Activated CD4-positive, alpha-beta T cell treated with anti-CD3 and anti-CD28 coated beads, Interleukin-2, amount 10 ng/mL, durations not matched to agents 7 days and 5 days (primary cell): ENCODE data around the gene UVRAG. TPM values are rescaled to one million over a fixed set of nuclear protein-coding genes. Genes with fewer than 3 reads are reported as not detected.
"Not testable (repeated sequence)": the region's sequence is repeated elsewhere in the genome, so short reads cannot be mapped to it uniquely, and the experiment has no call there.

Experiments
- CTCF ChIA-PET: fragments of 350-600 bp; sonication (Branson Sonifier 250); formaldehyde crosslinking; loops from one replicate; lab custom pipeline; 2021; ENCODE audit warnings: antibody characterized with exemption; lab: Charles Lee
- POLR2A ChIA-PET: fragments of 350-600 bp; sonication (Branson Sonifier 250); formaldehyde crosslinking; loops from one replicate; lab custom pipeline; 2021; ENCODE audit warnings: antibody characterized with exemption; lab: Charles Lee
- DNase-seq: peaks from one replicate; pipeline ENCODE4 v3.0.0-alpha.2; 2020
- H3K27ac Mint-ChIP-seq: one replicate; pipeline ENCODE4 v1.8.0; 2021; ENCODE audit warnings: mild to moderate bottlenecking, moderate library complexity, mixed read lengths
- H3K27me3 Mint-ChIP-seq: one replicate; pipeline ENCODE4 v1.8.0; 2021; ENCODE audit warnings: mixed read lengths
- H3K36me3 Mint-ChIP-seq: one replicate; pipeline ENCODE4 v1.8.0; 2021; ENCODE audit warnings: low read depth, mixed read lengths
- H3K4me1 Mint-ChIP-seq: one replicate; pipeline ENCODE4 v1.8.0; 2021; ENCODE audit warnings: mixed read lengths
- H3K4me3 Mint-ChIP-seq: one replicate; pipeline ENCODE4 v1.8.0; 2021; ENCODE audit warnings: mild to moderate bottlenecking, moderate library complexity, mixed read lengths
- H3K9me3 Mint-ChIP-seq: one replicate; pipeline ENCODE4 v1.8.0; 2021; ENCODE audit warnings: mixed read lengths
- total RNA-seq, 2 experiments: library from RNA; stranded (reverse); gene quantifications; one replicate each; pipeline ENCODE4 v1.2.3, GENCODE V29; 2021

UVRAG gene
- total RNA-seq, 2 experiments from 2014 or later = 16.8 to 17.0 TPM

- ChIA-PET POLR2A (no interaction called here), CTCF (no interaction called here)
- H3K9me3 Mint-ChIP-seq = peaks cover 2% of the 10 kb centered on the region
- no peak overlapping the region for H3K27ac Mint-ChIP-seq
- no peaks in the 10 kb centered on the region for H3K27me3 Mint-ChIP-seq
- peaks cover 2% of the 10 kb centered on the region for H3K4me1 Mint-ChIP-seq
- no peak for DNase-seq
- peaks cover 20% of the 10 kb centered on the region for H3K36me3 Mint-ChIP-seq
- no peak overlapping the region for H3K4me3 Mint-ChIP-seq
These were observed 44.6 kb downstream of the UVRAG start for GRCh38 chr11:75859614-75860013.

DNA sequence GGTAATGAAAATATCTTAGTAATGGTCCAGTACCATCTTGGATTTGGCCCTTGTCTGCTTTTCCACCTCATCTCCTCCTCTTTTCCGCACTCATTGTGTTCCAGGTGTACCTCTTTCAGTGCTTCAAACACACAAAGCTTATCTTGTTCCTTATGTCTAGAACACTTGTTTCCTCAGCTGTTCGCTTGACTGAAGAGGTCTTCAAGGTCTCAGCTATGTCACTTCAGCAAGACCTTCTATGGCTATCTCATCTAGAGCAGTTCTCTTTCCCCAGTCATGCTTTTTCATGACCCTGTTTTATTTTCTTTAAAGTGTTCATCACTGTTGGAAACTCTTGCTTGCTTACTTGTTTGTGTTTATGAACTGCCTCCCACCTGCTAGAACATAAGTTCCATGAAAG is 47.4 kb downstream of the UVRAG start:
- Mint-ChIP-seq H3K27ac (no peak overlapping the region), H3K4me3 (no peak overlapping the region), H3K27me3 (no peaks in the 10 kb centered on the region), H3K9me3 (no peaks in the 10 kb centered on the region), H3K36me3 (peaks cover 7% of the 10 kb centered on the region), H3K4me1 (peaks cover 2% of the 10 kb centered on the region)
- ChIA-PET CTCF (interaction anchor here (1.7 kb wide), 1 partner anchor 13 kb away, joined by 4 read pairs; no protein-coding TSS in a partner anchor), POLR2A (no interaction called here)
- DNase-seq = no peak

GRCh38 chr11:75867778-75868374 is 52.9 kb downstream of the UVRAG start:
- Mint-ChIP-seq H3K36me3 (no peaks in the 10 kb centered on the region), H3K4me1 (peaks cover 6% of the 10 kb centered on the region), H3K4me3 (no peak overlapping the region), H3K9me3 (no peaks in the 10 kb centered on the region), H3K27me3 (no peaks in the 10 kb centered on the region), H3K27ac (no peak overlapping the region)
- CTCF ChIA-PET = interaction anchor here (0.6 to 1.7 kb wide), 3 partner anchors 66 to 554 kb away, joined by 3 to 6 read pairs (median 4); no protein-coding TSS in a partner anchor
- POLR2A ChIA-PET = no interaction called here
- peak; percentile 71 for DNase-seq

- H3K4me3 Mint-ChIP-seq = no peak overlapping the region
- CTCF ChIA-PET = interaction anchor here (1.5 to 1.7 kb wide), 2 partner anchors 67 to 146 kb away, joined by 4 to 6 read pairs; no protein-coding TSS in a partner anchor
- H3K27ac Mint-ChIP-seq = no peak overlapping the region
- no peaks in the 10 kb centered on the region for H3K9me3 Mint-ChIP-seq
- no peak for DNase-seq
- POLR2A ChIA-PET = no interaction called here
- H3K36me3 Mint-ChIP-seq = no peaks in the 10 kb centered on the region
- H3K4me1 Mint-ChIP-seq = peaks cover 10% of the 10 kb centered on the region
- no peaks in the 10 kb centered on the region for H3K27me3 Mint-ChIP-seq
These were observed 54.0 kb downstream of the UVRAG start for GRCh38 chr11:75868990-75869389.

DNA sequence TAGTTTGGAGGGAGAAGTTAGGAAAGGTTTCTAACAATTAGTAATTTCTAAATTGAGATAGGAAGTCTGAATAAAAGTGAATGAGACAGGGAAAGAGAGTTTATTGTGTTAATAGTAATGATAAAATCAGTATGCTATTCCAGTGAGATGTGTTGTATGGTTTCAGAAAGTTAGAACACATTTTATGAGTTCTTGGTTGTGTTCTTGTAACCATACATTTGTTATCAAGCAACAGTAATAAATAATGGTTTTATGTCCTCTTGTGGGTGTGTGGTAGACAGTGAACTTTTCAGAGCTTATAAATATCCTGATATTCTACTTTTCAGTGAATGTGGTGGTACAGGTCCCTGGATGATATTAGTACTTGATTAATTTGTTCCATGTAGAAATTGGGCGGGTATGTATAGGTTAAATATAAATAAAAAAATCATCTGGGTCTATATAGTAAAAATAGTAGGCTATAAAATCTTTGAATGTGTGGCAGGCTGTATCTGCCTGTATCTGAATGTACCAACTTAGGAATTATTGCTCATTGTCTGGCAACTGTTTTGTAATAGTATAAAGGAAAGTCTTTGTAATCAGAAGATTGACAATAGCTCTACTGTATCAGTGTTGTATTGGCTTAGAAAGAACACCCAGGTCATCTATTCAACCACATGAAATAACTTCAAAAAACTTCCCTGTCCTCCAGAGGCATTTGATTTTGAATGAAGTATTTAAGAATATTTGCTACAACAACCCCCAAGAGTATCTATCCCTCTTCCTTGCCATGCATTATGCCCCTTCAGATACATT is 54.8 kb downstream of the UVRAG start:
- Mint-ChIP-seq H3K4me3 (no peak overlapping the region), H3K36me3 (no peaks in the 10 kb centered on the region), H3K27me3 (no peaks in the 10 kb centered on the region), H3K27ac (no peak overlapping the region), H3K9me3 (no peaks in the 10 kb centered on the region), H3K4me1 (peaks cover 10% of the 10 kb centered on the region)
- POLR2A ChIA-PET = no interaction called here
- DNase-seq = no peak
- CTCF ChIA-PET = no interaction called here

GRCh38 chr11:75872887-75873416 is 57.9 kb downstream of the UVRAG start:
- Mint-ChIP-seq H3K36me3 (no peaks in the 10 kb centered on the region), H3K4me3 (no peak overlapping the region), H3K9me3 (no peaks in the 10 kb centered on the region), H3K4me1 (peaks cover 9% of the 10 kb centered on the region), H3K27me3 (no peaks in the 10 kb centered on the region), H3K27ac (no peak overlapping the region)
- CTCF ChIA-PET = interaction anchor here (0.6 to 1.0 kb wide), 2 partner anchors 98 to 138 kb away, joined by 3 to 6 read pairs; no protein-coding TSS in a partner anchor
- POLR2A ChIA-PET = no interaction called here
- DNase-seq = no peak

- Mint-ChIP-seq H3K4me1 (peaks cover 9% of the 10 kb centered on the region), H3K27me3 (no peaks in the 10 kb centered on the region), H3K9me3 (no peaks in the 10 kb centered on the region), H3K36me3 (no peaks in the 10 kb centered on the region), H3K27ac (no peak overlapping the region), H3K4me3 (no peak overlapping the region)
- ChIA-PET CTCF (interaction anchor here (1.0 kb wide), 1 partner anchor 139 kb away, joined by 3 read pairs; no protein-coding TSS in a partner anchor), POLR2A (no interaction called here)
- no peak for DNase-seq
These were observed 58.6 kb downstream of the UVRAG start for GRCh38 chr11:75873417-75874221.

DNA sequence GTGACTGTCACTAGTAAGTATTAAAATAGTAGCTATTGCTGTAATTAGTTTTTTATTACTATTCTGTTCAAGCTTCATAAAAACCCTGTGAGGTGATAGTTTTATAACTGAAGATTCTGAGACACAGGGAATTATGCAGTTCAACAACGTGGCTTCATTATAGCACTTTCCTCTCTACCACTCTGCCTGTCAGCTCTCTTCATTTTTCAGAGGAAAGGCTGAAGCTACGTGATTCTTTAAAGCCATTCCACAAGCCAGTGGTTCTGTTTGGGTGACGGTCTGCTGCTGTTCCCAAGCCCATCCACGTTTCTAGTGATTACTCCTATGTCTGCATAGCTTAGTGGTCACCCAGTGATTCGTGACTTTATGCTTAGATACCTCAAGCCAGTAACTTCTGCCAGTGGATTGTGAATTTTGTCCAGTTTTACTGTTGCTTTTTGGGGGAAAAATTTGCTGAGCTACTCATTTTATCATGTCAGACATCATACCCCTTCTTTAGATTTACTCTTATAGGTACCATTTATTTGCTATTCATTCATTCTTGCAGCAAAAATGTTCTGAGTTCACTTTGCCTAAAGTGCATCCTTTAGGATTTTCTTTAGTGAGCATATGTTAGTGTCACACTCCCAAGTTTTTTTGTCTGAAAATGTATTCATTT is 59.8 kb downstream of the UVRAG start:
- CTCF ChIA-PET = interaction anchor here (1.0 kb wide), 1 partner anchor 12 kb away, joined by 4 read pairs; no protein-coding TSS in a partner anchor
- POLR2A ChIA-PET = interaction anchor here (0.7 kb wide), 1 partner anchor 27 kb away, joined by 5 read pairs; no protein-coding TSS in a partner anchor
- H3K27ac Mint-ChIP-seq = no peak overlapping the region
- H3K27me3 Mint-ChIP-seq = no peaks in the 10 kb centered on the region
- H3K9me3 Mint-ChIP-seq = no peaks in the 10 kb centered on the region
- H3K4me1 Mint-ChIP-seq = peaks cover 9% of the 10 kb centered on the region
- DNase-seq = no peak
- H3K4me3 Mint-ChIP-seq = no peak overlapping the region
- peaks cover 2% of the 10 kb centered on the region for H3K36me3 Mint-ChIP-seq

DNA sequence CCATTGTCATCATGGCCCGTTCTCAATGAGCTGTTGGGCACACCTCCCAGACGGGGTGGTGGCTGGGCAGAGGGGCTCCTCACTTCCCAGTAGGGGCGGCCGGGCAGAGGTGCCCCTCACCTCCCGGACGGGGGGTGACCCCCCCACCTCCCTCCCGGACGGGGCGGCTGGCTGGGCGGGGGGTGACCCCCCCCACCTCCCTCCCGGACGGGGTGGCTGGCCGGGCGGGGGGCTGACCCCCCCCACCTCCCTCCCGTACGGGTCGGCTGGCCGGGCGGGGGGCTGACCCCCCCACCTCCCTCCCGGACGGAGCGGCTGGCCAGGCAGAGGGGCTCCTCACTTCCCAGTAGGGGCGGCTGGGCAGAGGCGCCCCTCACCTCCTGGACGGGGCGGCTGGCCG is 62.3 kb downstream of the UVRAG start:
- H3K27me3 Mint-ChIP-seq = not testable (repeated sequence)

GRCh38 chr11:75877931-75878330 is 62.9 kb downstream of the UVRAG start:
- H3K27ac Mint-ChIP-seq, H3K27me3 Mint-ChIP-seq, POLR2A ChIA-PET, CTCF ChIA-PET, H3K4me3 Mint-ChIP-seq, DNase-seq, H3K9me3 Mint-ChIP-seq, H3K4me1 Mint-ChIP-seq: not testable (repeated sequence)
- H3K36me3 Mint-ChIP-seq = peaks cover 12% of the 10 kb centered on the region

More for the DNA sequence above, 62.3 kb downstream of the UVRAG start:
- peaks cover 12% of the 10 kb centered on the region for H3K36me3 Mint-ChIP-seq
- H3K4me3 Mint-ChIP-seq, H3K27ac Mint-ChIP-seq, CTCF ChIA-PET, DNase-seq, H3K9me3 Mint-ChIP-seq, POLR2A ChIA-PET, H3K4me1 Mint-ChIP-seq: not testable (repeated sequence)

GRCh38 chr11:75878933-75879332 is 63.9 kb downstream of the UVRAG start:
- Mint-ChIP-seq H3K4me1 (no peaks in the 10 kb centered on the region), H3K36me3 (peaks cover 12% of the 10 kb centered on the region), H3K4me3 (no peak overlapping the region), H3K27me3 (no peaks in the 10 kb centered on the region), H3K27ac (peak overlapping the region; percentile 41), H3K9me3 (no peaks in the 10 kb centered on the region)
- no peak for DNase-seq
- ChIA-PET POLR2A (no interaction called here), CTCF (no interaction called here)

DNA sequence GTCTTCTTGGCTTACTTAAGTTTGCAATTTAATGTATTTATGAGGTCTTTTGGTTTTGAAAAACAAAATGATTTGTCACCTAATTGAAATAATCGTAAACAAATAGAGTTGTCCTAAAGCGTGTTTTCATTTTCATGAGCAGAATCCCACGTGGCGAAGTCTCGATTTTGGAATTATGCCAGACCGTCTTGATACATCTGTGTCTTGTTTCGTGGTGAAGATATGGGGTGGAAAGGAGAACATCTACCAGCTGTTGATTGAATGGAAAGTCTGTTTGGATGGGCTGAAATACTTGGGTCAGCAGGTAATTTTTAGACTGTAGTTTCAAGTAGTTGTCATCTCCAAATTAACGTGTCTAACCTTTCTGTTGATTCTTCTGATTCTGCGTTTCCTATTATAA is 64.7 kb downstream of the UVRAG start:
- no peak for DNase-seq
- POLR2A ChIA-PET = no interaction called here
- Mint-ChIP-seq H3K27ac (no peak overlapping the region), H3K27me3 (no peaks in the 10 kb centered on the region), H3K9me3 (no peaks in the 10 kb centered on the region), H3K36me3 (peaks cover 12% of the 10 kb centered on the region), H3K4me1 (no peaks in the 10 kb centered on the region), H3K4me3 (no peak overlapping the region)
- CTCF ChIA-PET = interaction anchor here (1.1 kb wide), 1 partner anchor 50 kb away, joined by 3 read pairs; no protein-coding TSS in a partner anchor
